ENCODE data around the gene MBOAT1.

Gene MBOAT1

DNA sequence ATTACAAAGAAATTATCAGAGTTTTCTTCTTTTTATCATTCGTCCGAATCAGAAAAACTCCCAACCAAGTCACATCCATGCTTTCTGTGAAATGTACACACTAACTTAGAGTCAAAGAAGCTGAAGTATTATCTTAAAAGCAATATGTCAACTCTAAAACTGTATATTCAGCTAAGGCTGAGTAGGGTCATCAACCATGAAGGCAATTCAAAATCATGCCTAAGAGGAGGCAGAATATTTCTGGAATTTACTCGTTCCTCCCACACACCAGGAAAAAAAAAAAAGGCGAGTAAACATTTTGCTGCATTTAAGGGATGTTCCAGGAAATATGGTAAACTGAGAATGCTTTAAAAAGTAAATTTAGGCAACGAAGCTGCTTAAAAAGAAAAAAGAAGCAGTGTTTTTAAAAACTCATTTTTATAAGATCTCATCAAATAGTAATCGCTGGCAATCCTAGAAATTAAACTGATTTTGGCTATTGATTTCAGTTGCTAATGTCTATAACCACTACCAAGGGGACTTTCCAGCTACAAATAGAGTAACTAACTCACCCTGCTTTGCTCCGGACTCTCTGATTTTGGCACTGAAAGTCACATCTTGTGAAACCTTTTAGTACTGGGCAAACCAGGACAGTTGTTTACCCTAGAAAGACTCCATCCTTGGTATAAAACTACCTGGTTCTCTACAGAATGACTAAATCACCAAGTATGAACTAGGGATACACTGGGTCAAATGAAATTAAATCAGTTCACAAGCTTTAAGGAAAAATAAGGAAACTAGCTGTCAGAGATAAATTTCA lies 82.8 kb downstream of the MBOAT1 start:
- peaks cover 0 to 12% of the 10 kb centered on the region in 2 donors for H3K4me1 ChIP-seq (ENCODE audit: control insufficient read depth in 1 of 2, insufficient read depth in 2 of 2, low read length in 2 of 2)
- H3K9me3 ChIP-seq (ENCODE audit: control insufficient read depth in 1 of 2, low read length in 2 of 2) = no peaks in the 10 kb centered on the region
- peaks cover under 1 to 2% of the 10 kb centered on the region in 2 donors for H3K36me3 ChIP-seq (ENCODE audit: control insufficient read depth in 1 of 2, insufficient read depth in 2 of 2, low read length in 2 of 2)
- H3K4me3 ChIP-seq (ENCODE audit: low read depth in 1 of 2, low read length in 2 of 2) = no peak overlapping the region
- no peaks in the 10 kb centered on the region for H3K27me3 ChIP-seq (ENCODE audit: low read depth, low read length)
- H3K27ac ChIP-seq (ENCODE audit: low read length) = no peak overlapping the region

DNA sequence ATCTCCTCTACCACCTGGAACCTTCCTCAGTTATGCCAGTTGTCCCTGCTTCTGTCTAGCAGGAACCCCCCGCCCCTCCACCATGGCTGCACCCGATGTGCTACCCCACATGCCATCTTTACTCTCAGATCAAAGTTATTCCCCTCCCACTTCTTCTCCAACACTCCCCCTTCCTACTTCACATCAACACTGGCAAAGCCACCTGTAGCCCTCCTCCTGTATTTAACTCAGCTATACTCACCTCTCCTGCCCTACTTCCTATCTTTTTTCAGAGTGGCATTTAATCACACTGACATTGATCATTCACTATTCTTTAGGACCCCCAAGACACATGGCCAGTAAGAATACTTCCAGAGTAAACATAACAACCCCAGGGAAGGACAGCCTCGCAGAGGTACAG lies 84.3 kb downstream of the MBOAT1 start:
- Histone ChIP-seq H3K27me3 (ENCODE audit: low read depth, low read length) (no peaks in the 10 kb centered on the region), H3K27ac (ENCODE audit: low read length) (no peak overlapping the region), H3K4me1 (ENCODE audit: control insufficient read depth in 1 of 2, insufficient read depth in 2 of 2, low read length in 2 of 2) (peaks cover 0 to 12% of the 10 kb centered on the region in 2 donors), H3K4me3 (ENCODE audit: low read depth in 1 of 2, low read length in 2 of 2) (no peak overlapping the region), H3K9me3 (ENCODE audit: control insufficient read depth in 1 of 2, low read length in 2 of 2) (no peaks in the 10 kb centered on the region), H3K36me3 (ENCODE audit: control insufficient read depth in 1 of 2, insufficient read depth in 2 of 2, low read length in 2 of 2) (peaks cover 6 to 10% of the 10 kb centered on the region in 2 donors)

DNA sequence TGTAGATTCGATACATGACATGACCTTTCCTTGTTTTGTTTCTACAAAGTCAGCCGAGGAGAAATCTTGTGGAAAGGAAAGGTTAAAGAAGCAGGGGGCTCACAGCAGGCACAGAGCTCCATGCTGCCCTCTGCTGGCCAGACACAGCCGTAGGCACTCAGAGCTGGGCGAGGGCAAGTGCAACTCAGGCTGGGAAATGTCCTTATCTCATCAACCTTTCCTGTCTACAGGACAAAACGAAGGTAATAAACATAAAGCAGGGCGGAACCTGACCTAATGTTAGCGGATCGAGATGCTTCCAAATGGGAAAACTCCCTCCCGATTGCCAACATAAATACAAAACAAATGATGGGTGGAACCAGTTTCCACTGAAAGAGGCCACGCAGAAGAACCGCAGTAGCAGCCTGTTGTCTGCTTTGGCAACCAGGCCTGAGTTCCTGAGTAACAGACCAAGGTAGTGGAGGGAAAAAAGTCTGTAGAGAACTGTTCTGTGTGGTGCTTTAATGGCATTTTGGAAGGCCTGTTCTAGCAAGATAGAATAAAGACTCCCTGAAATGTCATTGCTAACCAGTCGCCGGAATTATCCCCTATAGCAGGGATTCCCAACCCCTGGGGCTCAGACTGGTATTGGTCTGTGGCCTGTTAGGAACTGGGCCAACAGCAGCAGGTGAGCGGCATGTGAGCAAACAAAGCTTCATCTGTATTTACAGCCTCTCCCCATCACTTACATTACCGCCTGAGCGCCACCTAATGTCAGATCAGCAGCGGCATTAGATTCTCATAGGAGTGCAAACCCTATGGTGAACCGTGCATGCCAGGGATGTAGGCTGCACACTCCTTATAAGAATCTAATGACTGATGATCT lies 85.2 kb downstream of the MBOAT1 start:
- Histone ChIP-seq H3K9me3 (ENCODE audit: control insufficient read depth in 1 of 2, low read length in 2 of 2) (no peaks in the 10 kb centered on the region), H3K4me1 (ENCODE audit: control insufficient read depth in 1 of 2, insufficient read depth in 2 of 2, low read length in 2 of 2) (peaks cover 0 to 12% of the 10 kb centered on the region in 2 donors), H3K27ac (ENCODE audit: low read length) (no peak overlapping the region), H3K4me3 (ENCODE audit: low read depth in 1 of 2, low read length in 2 of 2) (no peak overlapping the region), H3K27me3 (ENCODE audit: low read depth, low read length) (no peaks in the 10 kb centered on the region), H3K36me3 (ENCODE audit: control insufficient read depth in 1 of 2, insufficient read depth in 2 of 2, low read length in 2 of 2) (peaks cover 6 to 10% of the 10 kb centered on the region in 2 donors)

DNA sequence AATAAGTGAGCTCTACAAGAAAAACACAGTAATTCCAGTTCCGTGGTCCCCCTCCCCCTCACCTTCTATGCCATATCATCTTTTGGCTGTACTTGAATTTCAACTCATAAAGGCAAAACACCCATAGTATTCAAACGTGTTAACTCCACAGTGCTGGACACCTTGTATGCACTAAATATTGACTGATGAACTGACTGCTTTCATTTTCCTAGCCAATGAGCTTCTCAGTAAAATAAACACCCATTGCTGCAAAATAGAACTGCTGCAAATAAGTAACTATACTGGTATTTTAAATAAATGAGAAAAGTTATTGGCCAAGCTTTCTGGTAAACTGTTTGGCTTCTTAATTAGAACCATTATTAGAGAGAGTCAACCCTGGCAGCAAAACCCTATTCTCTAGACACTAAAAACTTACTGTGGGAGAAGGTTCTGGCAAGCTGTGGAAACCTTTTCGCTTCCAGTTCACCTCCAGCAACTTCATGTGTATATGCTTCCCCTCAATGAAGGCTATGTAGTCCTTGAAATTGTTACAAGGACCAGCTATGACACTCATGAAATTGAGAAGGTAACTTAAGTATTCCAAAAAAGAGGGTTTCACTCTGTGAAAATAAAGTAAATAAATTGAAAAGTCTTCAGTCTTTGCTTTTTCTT lies 86.0 kb downstream of the MBOAT1 start:
- peaks cover 0 to 15% of the 10 kb centered on the region in 2 donors for H3K4me1 ChIP-seq (ENCODE audit: control insufficient read depth in 1 of 2, insufficient read depth in 2 of 2, low read length in 2 of 2)
- no peaks in the 10 kb centered on the region for H3K9me3 ChIP-seq (ENCODE audit: control insufficient read depth in 1 of 2, low read length in 2 of 2)
- H3K27ac ChIP-seq (ENCODE audit: low read length) = no peak overlapping the region
- H3K4me3 ChIP-seq (ENCODE audit: low read depth in 1 of 2, low read length in 2 of 2) = no peak overlapping the region
- no peaks in the 10 kb centered on the region for H3K27me3 ChIP-seq (ENCODE audit: low read depth, low read length)
- peaks cover 6 to 10% of the 10 kb centered on the region in 2 donors for H3K36me3 ChIP-seq (ENCODE audit: control insufficient read depth in 1 of 2, insufficient read depth in 2 of 2, low read length in 2 of 2)

DNA sequence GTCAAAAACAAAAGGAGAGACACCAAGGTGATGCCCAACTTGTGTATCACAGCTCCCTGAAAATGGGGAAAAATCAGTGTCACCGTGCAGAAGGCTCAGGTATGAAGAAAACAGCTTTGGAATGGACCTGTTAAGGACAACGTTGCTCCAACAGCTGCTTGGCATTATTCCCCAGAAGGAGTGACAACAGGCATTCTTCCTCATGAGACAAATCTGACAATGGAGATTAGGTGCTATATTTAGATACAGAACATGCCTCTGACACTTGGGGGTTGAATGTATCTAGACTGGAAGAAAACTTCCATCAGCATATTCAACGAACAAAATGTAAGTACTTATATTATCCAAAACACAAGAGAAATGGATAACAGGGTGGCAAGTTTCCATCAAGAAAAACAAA lies 87.7 kb downstream of the MBOAT1 start:
- H3K9me3 ChIP-seq (ENCODE audit: control insufficient read depth in 1 of 2, low read length in 2 of 2) = no peaks in the 10 kb centered on the region
- H3K27me3 ChIP-seq (ENCODE audit: low read depth, low read length) = no peaks in the 10 kb centered on the region
- no peak overlapping the region for H3K4me3 ChIP-seq (ENCODE audit: low read depth in 1 of 2, low read length in 2 of 2)
- peaks cover 9 to 10% of the 10 kb centered on the region in 2 donors for H3K36me3 ChIP-seq (ENCODE audit: control insufficient read depth in 1 of 2, insufficient read depth in 2 of 2, low read length in 2 of 2)
- H3K4me1 ChIP-seq (ENCODE audit: control insufficient read depth in 1 of 2, insufficient read depth in 2 of 2, low read length in 2 of 2) = peaks cover 0 to 16% of the 10 kb centered on the region in 2 donors
- H3K27ac ChIP-seq (ENCODE audit: low read length) = no peak overlapping the region

DNA sequence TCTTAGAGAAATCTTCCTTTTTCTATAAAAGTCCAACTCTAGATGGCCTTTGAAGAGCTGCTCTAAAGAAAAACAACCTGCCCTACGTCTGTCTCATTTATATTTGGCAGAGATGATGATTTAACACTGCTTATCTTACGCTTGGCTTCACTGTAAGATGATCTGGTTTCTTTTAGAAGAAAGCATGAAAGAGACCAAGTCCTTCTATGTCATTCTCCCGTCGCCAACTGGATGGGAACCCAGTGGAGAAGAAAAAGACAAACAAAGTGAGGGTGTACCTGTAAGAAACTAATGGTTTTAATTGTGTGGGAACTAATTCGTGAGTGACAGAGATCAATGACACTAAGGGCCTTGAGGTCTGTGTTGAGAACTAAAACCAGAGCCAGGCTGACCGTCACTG lies 92.8 kb downstream of the MBOAT1 start:
- Histone ChIP-seq H3K36me3 (ENCODE audit: control insufficient read depth in 1 of 2, insufficient read depth in 2 of 2, low read length in 2 of 2) (peaks cover 8 to 14% of the 10 kb centered on the region in 2 donors), H3K9me3 (ENCODE audit: control insufficient read depth in 1 of 2, low read length in 2 of 2) (no peaks in the 10 kb centered on the region), H3K4me3 (ENCODE audit: low read depth in 1 of 2, low read length in 2 of 2) (no peak overlapping the region), H3K27ac (ENCODE audit: low read length) (no peak overlapping the region), H3K4me1 (ENCODE audit: control insufficient read depth in 1 of 2, insufficient read depth in 2 of 2, low read length in 2 of 2) (peaks cover 0 to 3% of the 10 kb centered on the region in 2 donors), H3K27me3 (ENCODE audit: low read depth, low read length) (no peaks in the 10 kb centered on the region)

DNA sequence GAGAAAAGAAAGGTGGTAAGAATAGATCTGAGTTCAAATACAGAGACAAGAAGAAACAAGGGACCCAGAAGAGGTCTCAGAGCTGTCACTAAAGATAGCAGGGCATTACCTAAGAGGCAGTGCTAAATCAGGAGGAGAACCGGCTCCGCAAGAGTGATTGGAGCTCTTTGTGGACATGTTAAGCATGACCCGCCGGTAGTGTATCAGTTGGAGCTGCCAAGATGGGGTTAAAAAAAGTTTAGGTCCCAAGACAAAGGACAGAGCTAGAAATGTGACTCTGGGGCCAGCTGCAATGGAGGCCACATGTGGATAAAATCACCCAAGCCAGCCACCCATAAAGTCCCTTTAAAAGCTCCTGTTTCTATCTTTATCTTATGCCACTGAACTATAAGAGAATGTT lies 93.4 kb downstream of the MBOAT1 start:
- Histone ChIP-seq H3K9me3 (ENCODE audit: control insufficient read depth in 1 of 2, low read length in 2 of 2) (no peaks in the 10 kb centered on the region), H3K36me3 (ENCODE audit: control insufficient read depth in 1 of 2, insufficient read depth in 2 of 2, low read length in 2 of 2) (peaks cover 3 to 13% of the 10 kb centered on the region in 2 donors), H3K4me3 (ENCODE audit: low read depth in 1 of 2, low read length in 2 of 2) (no peak overlapping the region), H3K4me1 (ENCODE audit: control insufficient read depth in 1 of 2, insufficient read depth in 2 of 2, low read length in 2 of 2) (peaks cover 0 to 3% of the 10 kb centered on the region in 2 donors), H3K27ac (ENCODE audit: low read length) (no peak overlapping the region), H3K27me3 (ENCODE audit: low read depth, low read length) (no peaks in the 10 kb centered on the region)

DNA sequence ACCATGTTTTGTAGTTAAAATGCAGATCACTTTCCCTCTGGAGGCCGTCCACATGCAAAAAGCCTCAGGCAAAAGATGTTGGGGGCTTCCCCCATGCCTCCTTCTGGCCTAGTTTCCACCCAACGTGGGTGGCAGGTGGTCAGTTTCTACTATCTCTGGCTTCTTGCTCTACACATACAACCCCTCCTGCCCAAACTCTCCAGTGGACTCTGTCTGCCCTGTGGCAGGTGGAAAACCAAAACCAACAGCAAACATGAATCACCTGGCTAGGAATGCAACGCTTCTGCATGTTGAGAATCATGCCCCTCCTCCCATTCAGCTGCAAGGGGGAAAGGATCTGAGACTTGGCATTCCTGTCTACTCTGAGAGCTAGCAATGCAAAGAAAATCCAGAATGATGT lies 94.8 kb downstream of the MBOAT1 start:
- Histone ChIP-seq H3K4me1 (ENCODE audit: control insufficient read depth in 1 of 2, insufficient read depth in 2 of 2, low read length in 2 of 2) (peaks cover 0 to 3% of the 10 kb centered on the region in 2 donors), H3K4me3 (ENCODE audit: low read depth in 1 of 2, low read length in 2 of 2) (no peak overlapping the region), H3K27ac (ENCODE audit: low read length) (no peak overlapping the region), H3K36me3 (ENCODE audit: control insufficient read depth in 1 of 2, insufficient read depth in 2 of 2, low read length in 2 of 2) (peaks cover 6 to 20% of the 10 kb centered on the region in 2 donors), H3K27me3 (ENCODE audit: low read depth, low read length) (no peaks in the 10 kb centered on the region), H3K9me3 (ENCODE audit: control insufficient read depth in 1 of 2, low read length in 2 of 2) (no peaks in the 10 kb centered on the region)

DNA sequence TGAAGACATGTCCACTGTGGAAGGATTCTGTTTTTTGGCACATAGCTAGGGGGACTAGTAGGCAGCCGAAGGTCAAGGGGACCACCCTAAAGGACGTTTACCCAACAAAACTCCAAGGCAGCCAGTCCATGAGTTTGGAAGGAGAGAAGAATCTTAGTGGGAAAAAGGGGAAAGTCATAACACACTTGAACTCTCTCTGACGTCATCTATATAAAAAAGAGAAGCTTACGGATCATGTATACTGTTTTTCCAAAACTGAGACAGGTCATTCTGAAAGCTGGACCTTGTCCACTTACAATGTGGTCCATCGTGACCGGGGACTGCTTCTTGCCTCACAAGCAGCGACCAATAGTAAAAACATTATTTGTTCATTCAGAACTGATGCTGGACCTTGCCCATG lies 95.5 kb downstream of the MBOAT1 start:
- H3K36me3 ChIP-seq (ENCODE audit: control insufficient read depth in 1 of 2, insufficient read depth in 2 of 2, low read length in 2 of 2) = peaks cover 12 to 26% of the 10 kb centered on the region in 2 donors
- H3K4me1 ChIP-seq (ENCODE audit: control insufficient read depth in 1 of 2, insufficient read depth in 2 of 2, low read length in 2 of 2) = peaks cover 0 to 3% of the 10 kb centered on the region in 2 donors
- H3K4me3 ChIP-seq (ENCODE audit: low read depth in 1 of 2, low read length in 2 of 2) = no peak overlapping the region
- no peak overlapping the region for H3K27ac ChIP-seq (ENCODE audit: low read length)
- no peaks in the 10 kb centered on the region for H3K27me3 ChIP-seq (ENCODE audit: low read depth, low read length)
- H3K9me3 ChIP-seq (ENCODE audit: control insufficient read depth in 1 of 2, low read length in 2 of 2) = no peaks in the 10 kb centered on the region

DNA sequence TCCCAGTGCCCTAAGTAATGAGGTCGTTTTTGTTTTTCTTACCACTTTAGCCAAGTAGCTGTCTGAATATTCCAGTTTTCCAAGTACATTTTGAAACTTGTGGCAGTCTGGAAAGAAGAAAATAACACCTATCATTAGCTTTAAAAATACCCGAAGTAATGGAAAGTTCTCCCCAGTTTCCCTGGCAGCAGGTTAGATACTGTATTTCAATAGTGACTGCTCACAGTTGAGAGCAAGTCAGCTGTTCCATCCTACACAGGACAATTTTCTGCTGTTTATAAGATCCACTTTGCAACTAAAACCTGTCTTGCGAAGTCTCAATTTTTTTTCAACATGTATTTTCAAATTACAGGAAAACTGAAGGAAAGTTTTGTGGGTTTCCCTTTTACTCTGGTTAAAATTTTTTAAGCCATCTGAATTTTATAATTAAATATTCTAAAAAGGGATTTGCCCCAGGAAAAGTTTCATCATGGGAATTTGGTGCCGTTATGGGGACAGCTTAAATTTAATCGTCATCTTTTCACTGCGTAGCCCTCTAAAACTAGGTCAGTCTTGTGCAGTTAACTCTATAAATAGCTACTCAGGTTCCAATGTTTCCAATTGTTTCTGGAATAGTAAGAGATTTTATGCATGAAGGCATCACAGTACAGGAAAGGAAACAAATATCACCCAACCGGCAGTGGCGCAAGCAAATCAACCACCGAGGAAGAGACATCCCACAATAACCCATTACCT lies 96.9 kb downstream of the MBOAT1 start:
- Histone ChIP-seq H3K36me3 (ENCODE audit: control insufficient read depth in 1 of 2, insufficient read depth in 2 of 2, low read length in 2 of 2) (peaks cover 12 to 26% of the 10 kb centered on the region in 2 donors), H3K4me1 (ENCODE audit: control insufficient read depth in 1 of 2, insufficient read depth in 2 of 2, low read length in 2 of 2) (no peaks in the 10 kb centered on the region), H3K27ac (ENCODE audit: low read length) (peak overlapping the region; percentile 19), H3K9me3 (ENCODE audit: control insufficient read depth in 1 of 2, low read length in 2 of 2) (no peaks in the 10 kb centered on the region), H3K4me3 (ENCODE audit: low read depth in 1 of 2, low read length in 2 of 2) (no peak overlapping the region), H3K27me3 (ENCODE audit: low read depth, low read length) (no peaks in the 10 kb centered on the region)

Data from muscle layer of duodenum (tissue), 2 donors.